ENCODE data around the gene USH1G. TPM values are rescaled to one million over a fixed set of nuclear protein-coding genes. Genes with fewer than 3 reads are reported as not detected.
"Not testable (repeated sequence)": the region's sequence is repeated elsewhere in the genome, so short reads cannot be mapped to it uniquely, and the experiment has no call there.

The USH1G gene
- polyA plus RNA-seq, 3 donors = 0.03 TPM; not detected in 2

DNA sequence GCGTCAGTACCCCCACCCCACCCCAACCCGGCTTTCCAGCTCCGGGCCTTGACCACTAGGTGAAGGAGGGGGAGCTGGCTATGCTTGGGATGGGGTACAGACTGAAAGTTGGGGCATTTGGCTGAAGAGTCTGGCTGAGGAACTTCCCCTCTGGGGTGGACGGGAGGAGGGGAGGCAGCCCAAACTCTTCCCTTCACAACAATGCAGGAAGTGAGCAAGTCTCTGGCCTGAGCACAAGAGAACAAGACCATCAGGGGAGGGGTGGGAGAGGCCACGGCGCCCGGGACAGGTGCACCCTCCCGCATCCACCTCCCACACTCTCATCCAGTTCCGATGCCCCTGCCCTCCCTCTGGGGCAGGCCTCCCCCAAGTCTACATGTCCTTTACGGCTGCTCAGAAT is 5.6 kb downstream of the USH1G start:
- WGBS, 3 donors = 47 to 72% (median 50%) methylated on average over 10 of the region's 10 CpGs

GRCh38 chr17:74916851-74917199 is 6.2 kb downstream of the USH1G start:
- 86 to 94% (median 91%) methylated on average over 11 of the region's 11 CpGs for WGBS, 3 donors

More for the DNA sequence above, 5.6 kb downstream of the USH1G start:
- no peak overlapping the region for H3K27ac ChIP-seq (ENCODE audit: low read depth, low read length)

GRCh38 chr17:74916136-74916850 is 6.8 kb downstream of the USH1G start:
- H3K27ac ChIP-seq (ENCODE audit: low read depth, low read length) = no peak overlapping the region
- WGBS, 3 donors = 82 to 91% (median 85%) methylated on average over 13 of the region's 13 CpGs

More at GRCh38 chr17:74916851-74917199, 6.2 kb downstream of the USH1G start:
- H3K27ac ChIP-seq (ENCODE audit: low read depth, low read length) = no peak overlapping the region

DNA sequence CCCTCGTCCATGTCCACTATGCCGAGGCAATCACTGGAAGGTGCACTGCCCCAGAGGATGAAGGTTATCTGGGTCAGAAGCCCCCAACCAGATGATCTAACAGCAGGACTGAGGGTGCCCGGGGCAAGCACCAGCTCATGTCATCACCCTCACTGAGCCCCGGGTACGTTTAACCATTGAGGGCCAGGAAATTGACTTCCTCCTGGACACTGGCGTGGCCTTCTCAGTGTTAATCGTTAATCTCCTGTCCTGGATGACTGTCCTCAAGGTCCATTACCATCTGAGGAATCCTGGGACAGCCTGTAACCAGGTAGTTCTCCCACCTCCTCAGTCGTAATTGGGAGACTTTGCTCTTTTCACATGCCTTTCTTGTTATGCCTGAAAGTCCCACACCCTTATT is 11.6 kb downstream of the USH1G start:
- WGBS, 3 donors = 64 to 80% (median 65%) methylated on average over 8 of the region's 8 CpGs
- H3K27ac ChIP-seq (ENCODE audit: low read depth, low read length) = not testable (repeated sequence)

GRCh38 chr17:74909097-74909496 is 14.0 kb downstream of the USH1G start:
- WGBS, 3 donors = 67 to 77% (median 69%) methylated on average over 4 of the region's 4 CpGs
- not testable (repeated sequence) for H3K27ac ChIP-seq (ENCODE audit: low read depth, low read length)

DNA sequence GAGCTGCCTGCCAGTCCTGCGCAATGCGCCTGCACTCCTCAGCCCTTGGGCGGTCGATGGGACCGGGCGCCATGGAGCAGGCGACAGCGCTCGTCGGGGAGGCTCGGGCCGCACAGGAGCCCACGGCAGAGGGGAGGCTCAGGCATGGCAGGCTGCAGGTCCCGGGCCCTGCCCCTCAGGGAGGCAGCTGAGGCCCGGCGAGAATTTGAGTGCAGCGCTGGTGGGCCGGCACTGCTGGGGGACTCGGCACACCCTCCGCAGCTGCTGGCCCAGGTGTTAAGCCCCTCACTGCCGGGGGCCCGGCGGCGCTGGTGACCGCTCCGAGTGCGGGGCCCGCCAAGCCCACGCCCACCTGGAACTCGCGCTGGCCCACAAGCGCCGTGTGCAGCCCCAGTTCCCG is 16.0 kb downstream of the USH1G start:
- 94 to 96% (median 94%) methylated on average over 28 to 34 of the region's 34 CpGs for WGBS, 3 donors
- no peak overlapping the region for H3K27ac ChIP-seq (ENCODE audit: low read depth, low read length)

DNA sequence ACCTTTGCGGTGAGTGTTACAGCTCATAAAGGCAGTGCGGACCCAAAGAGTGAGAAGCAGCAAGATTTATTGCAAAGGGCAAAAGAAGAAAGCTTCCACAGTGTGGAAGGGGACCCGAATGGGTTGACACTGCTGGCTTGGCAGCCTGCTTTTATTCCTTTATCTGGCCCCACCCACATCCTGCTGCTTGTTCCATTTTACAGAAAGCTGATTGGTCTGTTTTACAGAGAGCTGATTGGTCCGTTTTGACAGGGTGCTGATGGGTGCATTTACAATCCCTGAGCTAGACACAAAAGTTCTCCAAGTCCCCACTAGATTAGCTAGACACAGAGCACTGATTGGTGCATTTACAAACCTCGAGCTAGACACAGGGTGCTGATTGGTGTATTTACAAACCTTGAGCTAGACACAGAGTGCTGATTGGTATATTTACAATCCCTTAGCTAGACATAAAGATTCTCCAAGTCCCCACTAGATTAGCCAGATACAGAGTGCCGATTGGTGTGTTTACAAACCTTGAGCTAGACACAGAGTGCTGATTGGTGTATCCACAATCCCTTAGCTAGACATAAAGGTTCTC is 16.8 kb downstream of the USH1G start:
- 68 to 70% (median 69%) methylated on average over 6 of the region's 6 CpGs for WGBS, 3 donors
- not testable (repeated sequence) for H3K27ac ChIP-seq (ENCODE audit: low read depth, low read length)

DNA sequence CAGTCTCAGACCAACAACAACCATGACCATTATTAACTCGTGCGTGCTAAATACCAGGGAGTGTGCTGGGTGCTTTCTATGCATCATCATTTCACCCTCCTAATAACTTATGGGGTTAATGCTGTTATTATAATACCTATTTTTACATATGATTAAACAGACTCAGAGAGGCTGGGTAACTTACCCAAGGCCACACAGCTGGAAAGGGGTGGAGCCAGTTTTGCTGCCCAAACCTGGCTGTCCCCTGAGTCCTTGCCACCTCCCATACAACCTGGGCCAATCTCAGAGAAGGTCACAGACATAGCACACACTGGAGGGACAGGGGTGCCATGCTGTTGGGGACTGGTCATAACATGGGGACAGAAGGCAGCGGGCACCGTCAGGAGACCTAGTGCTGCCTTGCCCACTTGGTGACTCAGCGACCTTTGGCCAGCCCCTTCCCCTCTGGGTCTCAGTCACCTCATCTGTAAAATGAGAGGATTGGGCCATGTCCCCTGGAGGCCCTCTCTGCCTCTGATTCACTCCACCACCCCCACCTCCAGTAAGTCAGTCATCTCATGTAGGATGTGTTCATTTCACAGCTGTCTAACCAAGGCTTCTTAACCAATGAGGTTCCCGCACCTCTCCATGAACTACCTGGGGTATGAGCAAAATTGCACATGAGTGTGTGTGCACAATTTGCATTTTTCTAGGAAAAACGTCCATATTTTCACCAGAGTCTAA is 18.2 kb downstream of the USH1G start:
- H3K27ac ChIP-seq (ENCODE audit: low read depth, low read length) = no peak overlapping the region
- 72 to 74% (median 73%) methylated on average over 7 of the region's 7 CpGs for WGBS, 3 donors

DNA sequence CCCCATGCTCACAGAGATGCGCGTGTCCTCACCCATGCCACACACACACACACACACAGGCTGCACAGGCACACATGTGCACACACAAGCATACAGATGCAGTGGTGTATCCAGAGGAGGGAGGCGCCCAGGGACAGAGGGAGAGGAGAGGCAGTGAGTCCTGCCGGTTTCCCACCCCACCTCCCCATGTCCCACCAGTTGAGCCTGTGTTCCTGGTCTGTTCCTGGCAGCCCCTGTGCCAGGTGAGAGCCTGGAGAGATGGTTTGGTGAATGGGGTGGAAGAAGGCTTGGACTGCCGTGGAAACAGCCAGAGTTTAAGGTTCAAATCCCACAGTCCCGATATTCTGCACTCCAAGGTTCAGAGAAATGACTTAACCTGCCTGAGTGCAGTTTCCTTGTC is 19.4 kb downstream of the USH1G start:
- 57 to 79% (median 76%) methylated on average over 6 of the region's 6 CpGs for WGBS, 3 donors

GRCh38 chr17:74903034-74903433 is 20.0 kb downstream of the USH1G start:
- no peak overlapping the region for H3K27ac ChIP-seq (ENCODE audit: low read depth, low read length)
- 82 to 88% (median 85%) methylated on average over 9 of the region's 9 CpGs for WGBS, 3 donors

More for the DNA sequence above, 19.4 kb downstream of the USH1G start:
- H3K27ac ChIP-seq (ENCODE audit: low read depth, low read length) = no peak overlapping the region

- H3K27ac ChIP-seq (ENCODE audit: low read depth, low read length) = no peak overlapping the region
- WGBS, 3 donors = 51 to 78% (median 57%) methylated on average over 14 of the region's 14 CpGs
Observed at GRCh38 chr17:74901353-74902135, 21.5 kb downstream of the USH1G start.

DNA sequence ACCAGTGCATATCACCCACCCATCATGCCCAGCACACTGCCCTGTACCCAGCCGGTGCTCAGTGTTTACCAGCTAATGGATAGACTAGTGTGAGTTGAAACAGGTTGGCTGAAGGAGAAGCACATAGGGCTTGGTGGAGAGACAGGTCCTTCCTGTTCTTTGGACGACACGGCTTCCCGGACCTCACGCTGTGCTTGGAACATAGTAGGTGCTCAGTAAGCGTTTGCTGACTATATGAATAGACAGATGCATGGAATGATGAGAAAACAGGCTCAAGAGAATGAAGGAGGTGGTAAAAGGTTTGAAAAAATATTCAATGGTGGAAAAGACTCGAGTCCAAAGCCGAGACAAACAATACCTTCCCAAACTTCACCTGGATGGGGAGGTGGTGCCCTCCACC is 22.8 kb downstream of the USH1G start:
- H3K27ac ChIP-seq (ENCODE audit: low read depth, low read length) = no peak overlapping the region
- 83 to 87% (median 84%) methylated on average over 8 of the region's 8 CpGs for WGBS, 3 donors

DNA sequence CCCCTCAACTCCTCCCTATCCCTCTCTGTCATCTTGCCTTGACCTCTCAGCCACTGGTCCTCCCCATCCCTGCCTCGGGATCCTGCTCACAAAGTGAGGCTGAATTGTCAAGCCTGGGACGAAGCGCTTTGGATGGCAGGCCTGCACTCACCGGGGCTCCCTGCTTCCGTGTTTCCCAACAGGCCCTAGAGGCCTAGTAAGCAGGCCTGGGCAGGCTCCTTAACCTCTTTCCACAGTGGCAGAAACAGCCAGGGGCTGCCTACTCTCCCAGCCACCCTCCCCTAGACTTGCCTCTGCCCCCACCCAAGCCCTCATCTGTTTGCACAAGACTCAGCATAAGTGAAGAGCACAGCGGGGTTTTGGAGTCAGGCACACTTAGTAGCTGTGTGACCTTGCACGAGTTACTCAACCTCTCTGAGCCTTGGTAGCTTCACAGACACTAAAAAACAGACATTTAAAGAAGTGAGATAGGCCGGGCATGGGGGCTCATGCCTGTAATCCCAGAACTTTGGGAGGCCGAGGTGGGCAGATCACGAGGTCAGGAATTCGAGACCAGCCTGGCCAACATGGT is 24.6 kb downstream of the USH1G start:
- no peak overlapping the region for H3K27ac ChIP-seq (ENCODE audit: low read depth, low read length)
- WGBS, 3 donors = 82 to 86% (median 84%) methylated on average over 11 of the region's 11 CpGs

- no peak overlapping the region for H3K27ac ChIP-seq (ENCODE audit: low read depth, low read length)
- WGBS, 3 donors = 28 to 34% (median 30%) methylated on average over 22 of the region's 22 CpGs
Observed at GRCh38 chr17:74893936-74894671, 29.0 kb downstream of the USH1G start.

GRCh38 chr17:74892974-74893911 is 29.8 kb downstream of the USH1G start, which contains the start of gene FADS6:
Gene FADS6, minus strand, starts transcription at chr17:74893633. Its CDS starts 38 bp downstream, at chr17:74893595.
- 4% methylated on average over 75 to 86 of the region's 86 CpGs for WGBS, 3 donors
- no peak within 1 kb of the TSS for H3K27ac ChIP-seq (ENCODE audit: low read depth, low read length)

GRCh38 chr17:74892013-74892841 is 30.8 kb downstream of the USH1G start:
- no peak overlapping the region for H3K27ac ChIP-seq (ENCODE audit: low read depth, low read length)
- WGBS, 3 donors = 47 to 67% (median 65%) methylated on average over 19 to 20 of the region's 20 CpGs

Data from adipose tissue (tissue), 3 donors.